Measurements from ENCODE around the gene ZBTB3.

DNA sequence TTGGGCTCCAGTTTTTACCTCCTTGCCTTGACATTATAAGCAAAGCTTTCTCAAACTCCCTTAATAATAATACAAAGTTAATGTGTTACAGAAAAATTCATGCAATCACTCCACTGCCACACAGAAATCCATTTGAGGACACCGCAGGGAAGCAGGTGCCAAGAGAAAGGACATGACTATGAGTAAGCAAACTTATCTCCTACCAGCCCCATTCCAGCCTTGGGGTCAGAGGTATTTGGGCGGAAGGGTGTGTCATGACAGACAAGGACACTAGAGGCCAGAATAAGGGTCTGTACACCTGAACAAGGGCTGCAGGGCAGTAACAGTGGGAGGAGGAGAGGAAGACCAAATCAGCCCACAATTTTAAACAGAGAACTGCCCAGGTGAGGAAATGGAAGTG lies 40.6 kb downstream of the ZBTB3 start:
- TF ChIP-seq CREB1 (CRISPR knock-in tag; IDR thresholded peaks at IDR 0.05) (no peak), SMAD4 (CRISPR knock-in tag; IDR thresholded peaks at IDR 0.05) (no peak), RELA (CRISPR knock-in tag; IDR thresholded peaks at IDR 0.05; ENCODE audit: borderline replicate concordance) (no peak), TCF7 (CRISPR knock-in tag; IDR thresholded peaks at IDR 0.05; ENCODE audit: low read depth) (no peak), ZNF317 (CRISPR knock-in tag; IDR thresholded peaks at IDR 0.05; ENCODE audit: borderline replicate concordance, low read depth) (no peak), JAZF1 (CRISPR knock-in tag; IDR thresholded peaks at IDR 0.05) (no peak), NR2C2 (CRISPR knock-in tag; IDR thresholded peaks at IDR 0.05) (no peak), ESRRA (CRISPR knock-in tag; IDR thresholded peaks at IDR 0.05; ENCODE audit: borderline replicate concordance) (no peak), TP53 (CRISPR knock-in tag; IDR thresholded peaks at IDR 0.05) (no peak)
- TF ChIP-seq, protein P1, sequence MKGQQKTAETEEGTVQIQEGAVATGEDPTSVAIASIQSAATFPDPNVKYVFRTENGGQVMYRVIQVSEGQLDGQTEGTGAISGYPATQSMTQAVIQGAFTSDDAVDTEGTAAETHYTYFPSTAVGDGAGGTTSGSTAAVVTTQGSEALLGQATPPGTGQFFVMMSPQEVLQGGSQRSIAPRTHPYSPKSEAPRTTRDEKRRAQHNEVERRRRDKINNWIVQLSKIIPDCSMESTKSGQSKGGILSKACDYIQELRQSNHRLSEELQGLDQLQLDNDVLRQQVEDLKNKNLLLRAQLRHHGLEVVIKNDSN (CRISPR knock-in tag; IDR thresholded peaks at IDR 0.05), result no peak
- TF ChIP-seq, protein P2, sequence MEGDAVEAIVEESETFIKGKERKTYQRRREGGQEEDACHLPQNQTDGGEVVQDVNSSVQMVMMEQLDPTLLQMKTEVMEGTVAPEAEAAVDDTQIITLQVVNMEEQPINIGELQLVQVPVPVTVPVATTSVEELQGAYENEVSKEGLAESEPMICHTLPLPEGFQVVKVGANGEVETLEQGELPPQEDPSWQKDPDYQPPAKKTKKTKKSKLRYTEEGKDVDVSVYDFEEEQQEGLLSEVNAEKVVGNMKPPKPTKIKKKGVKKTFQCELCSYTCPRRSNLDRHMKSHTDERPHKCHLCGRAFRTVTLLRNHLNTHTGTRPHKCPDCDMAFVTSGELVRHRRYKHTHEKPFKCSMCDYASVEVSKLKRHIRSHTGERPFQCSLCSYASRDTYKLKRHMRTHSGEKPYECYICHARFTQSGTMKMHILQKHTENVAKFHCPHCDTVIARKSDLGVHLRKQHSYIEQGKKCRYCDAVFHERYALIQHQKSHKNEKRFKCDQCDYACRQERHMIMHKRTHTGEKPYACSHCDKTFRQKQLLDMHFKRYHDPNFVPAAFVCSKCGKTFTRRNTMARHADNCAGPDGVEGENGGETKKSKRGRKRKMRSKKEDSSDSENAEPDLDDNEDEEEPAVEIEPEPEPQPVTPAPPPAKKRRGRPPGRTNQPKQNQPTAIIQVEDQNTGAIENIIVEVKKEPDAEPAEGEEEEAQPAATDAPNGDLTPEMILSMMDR (IDR thresholded peaks at IDR 0.05), result no peak
- TF ChIP-seq, protein P3, sequence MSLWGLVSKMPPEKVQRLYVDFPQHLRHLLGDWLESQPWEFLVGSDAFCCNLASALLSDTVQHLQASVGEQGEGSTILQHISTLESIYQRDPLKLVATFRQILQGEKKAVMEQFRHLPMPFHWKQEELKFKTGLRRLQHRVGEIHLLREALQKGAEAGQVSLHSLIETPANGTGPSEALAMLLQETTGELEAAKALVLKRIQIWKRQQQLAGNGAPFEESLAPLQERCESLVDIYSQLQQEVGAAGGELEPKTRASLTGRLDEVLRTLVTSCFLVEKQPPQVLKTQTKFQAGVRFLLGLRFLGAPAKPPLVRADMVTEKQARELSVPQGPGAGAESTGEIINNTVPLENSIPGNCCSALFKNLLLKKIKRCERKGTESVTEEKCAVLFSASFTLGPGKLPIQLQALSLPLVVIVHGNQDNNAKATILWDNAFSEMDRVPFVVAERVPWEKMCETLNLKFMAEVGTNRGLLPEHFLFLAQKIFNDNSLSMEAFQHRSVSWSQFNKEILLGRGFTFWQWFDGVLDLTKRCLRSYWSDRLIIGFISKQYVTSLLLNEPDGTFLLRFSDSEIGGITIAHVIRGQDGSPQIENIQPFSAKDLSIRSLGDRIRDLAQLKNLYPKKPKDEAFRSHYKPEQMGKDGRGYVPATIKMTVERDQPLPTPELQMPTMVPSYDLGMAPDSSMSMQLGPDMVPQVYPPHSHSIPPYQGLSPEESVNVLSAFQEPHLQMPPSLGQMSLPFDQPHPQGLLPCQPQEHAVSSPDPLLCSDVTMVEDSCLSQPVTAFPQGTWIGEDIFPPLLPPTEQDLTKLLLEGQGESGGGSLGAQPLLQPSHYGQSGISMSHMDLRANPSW (CRISPR knock-in tag; conservative IDR thresholded peaks at IDR 0.05; ENCODE audit: low read depth), result no peak
- TF ChIP-seq, protein P4, sequence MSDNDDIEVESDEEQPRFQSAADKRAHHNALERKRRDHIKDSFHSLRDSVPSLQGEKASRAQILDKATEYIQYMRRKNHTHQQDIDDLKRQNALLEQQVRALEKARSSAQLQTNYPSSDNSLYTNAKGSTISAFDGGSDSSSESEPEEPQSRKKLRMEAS (CRISPR knock-in tag; IDR thresholded peaks at IDR 0.05), result no peak
- TF ChIP-seq, protein P5, sequence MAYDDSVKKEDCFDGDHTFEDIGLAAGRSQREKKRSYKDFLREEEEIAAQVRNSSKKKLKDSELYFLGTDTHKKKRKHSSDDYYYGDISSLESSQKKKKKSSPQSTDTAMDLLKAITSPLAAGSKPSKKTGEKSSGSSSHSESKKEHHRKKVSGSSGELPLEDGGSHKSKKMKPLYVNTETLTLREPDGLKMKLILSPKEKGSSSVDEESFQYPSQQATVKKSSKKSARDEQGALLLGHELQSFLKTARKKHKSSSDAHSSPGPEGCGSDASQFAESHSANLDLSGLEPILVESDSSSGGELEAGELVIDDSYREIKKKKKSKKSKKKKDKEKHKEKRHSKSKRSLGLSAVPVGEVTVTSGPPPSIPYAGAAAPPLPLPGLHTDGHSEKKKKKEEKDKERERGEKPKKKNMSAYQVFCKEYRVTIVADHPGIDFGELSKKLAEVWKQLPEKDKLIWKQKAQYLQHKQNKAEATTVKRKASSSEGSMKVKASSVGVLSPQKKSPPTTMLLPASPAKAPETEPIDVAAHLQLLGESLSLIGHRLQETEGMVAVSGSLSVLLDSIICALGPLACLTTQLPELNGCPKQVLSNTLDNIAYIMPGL (CRISPR knock-in tag; IDR thresholded peaks at IDR 0.05), result no peak

Measured in WTC11 (cell line).